HL-60 (cell line): Measurements from ENCODE around the gene ROMO1.

ENCODE experiments used
- DNase-seq, 2 experiments: peaks; one replicate each; pipeline ENCODE4 v3.0.0-alpha.2; 2010 to 2020; ENCODE audit warnings: low read depth in 1 of 2, low spot score in 1 of 2
- H3K27ac ChIP-seq: fragments of 250-450 bp; sonication (Bioruptor Pico); replicated peaks from 2 replicates; pipeline ENCODE4 v1.5.1; 2020; ENCODE audit warnings: mild to moderate bottlenecking, moderate library complexity
- H3K27me3 ChIP-seq: fragments of 250-450 bp; sonication (Bioruptor Pico); 2 replicates; pipeline ENCODE4 v1.5.1; 2021; ENCODE audit warnings: mild to moderate bottlenecking, moderate library complexity; ENCODE audit not compliant: insufficient read depth, poor library complexity, severe bottlenecking
- H3K4me3 ChIP-seq: replicated peaks from 2 replicates; pipeline ENCODE4 v1.5.1; 2011; ENCODE audit warnings: mild to moderate bottlenecking, control low read depth, low read length; ENCODE audit not compliant: insufficient read depth
- GABPA ChIP-seq: IDR thresholded peaks from 2 replicates; pipeline ENCODE4 v1.6.1; 2012; ENCODE audit warnings: low read depth
- POLR2AphosphoS5 ChIP-seq: IDR thresholded peaks from 2 replicates; pipeline ENCODE4 v1.6.1; 2012; ENCODE audit warnings: low read depth
- SPI1 ChIP-seq: IDR thresholded peaks from 2 replicates; pipeline ENCODE4 v1.6.1; 2012; ENCODE audit warnings: low read depth, mild to moderate bottlenecking, borderline replicate concordance
- long read RNA-seq: library from polyadenylated mRNA; unstranded; transcript quantifications from one replicate; pipeline ENCODE4 v2.0.0, GENCODE V29; 2020
- TF ChIP-seq, protein P1 (sequence below): IDR thresholded peaks from one replicate; pipeline ENCODE4 v1.5.1; 2011; ENCODE audit warnings: low read length, control low read depth, inconsistent platforms; ENCODE audit not compliant: insufficient read depth
- TF ChIP-seq, protein P2 (sequence below): IDR thresholded peaks from 2 replicates; pipeline ENCODE4 v1.6.1; 2012; ENCODE audit warnings: low read depth; ENCODE audit not compliant: insufficient replicate concordance

Gene ROMO1
- long read RNA-seq, transcript ROMO1-201 (2 exons, 496 nt), result major isoform, 10 of 17 reads
- long read RNA-seq, partial matches to known transcripts, result 1 of 17 reads
- long read RNA-seq, other reads (novel, unspliced or antisense), result 2 of 17 reads

DNA sequence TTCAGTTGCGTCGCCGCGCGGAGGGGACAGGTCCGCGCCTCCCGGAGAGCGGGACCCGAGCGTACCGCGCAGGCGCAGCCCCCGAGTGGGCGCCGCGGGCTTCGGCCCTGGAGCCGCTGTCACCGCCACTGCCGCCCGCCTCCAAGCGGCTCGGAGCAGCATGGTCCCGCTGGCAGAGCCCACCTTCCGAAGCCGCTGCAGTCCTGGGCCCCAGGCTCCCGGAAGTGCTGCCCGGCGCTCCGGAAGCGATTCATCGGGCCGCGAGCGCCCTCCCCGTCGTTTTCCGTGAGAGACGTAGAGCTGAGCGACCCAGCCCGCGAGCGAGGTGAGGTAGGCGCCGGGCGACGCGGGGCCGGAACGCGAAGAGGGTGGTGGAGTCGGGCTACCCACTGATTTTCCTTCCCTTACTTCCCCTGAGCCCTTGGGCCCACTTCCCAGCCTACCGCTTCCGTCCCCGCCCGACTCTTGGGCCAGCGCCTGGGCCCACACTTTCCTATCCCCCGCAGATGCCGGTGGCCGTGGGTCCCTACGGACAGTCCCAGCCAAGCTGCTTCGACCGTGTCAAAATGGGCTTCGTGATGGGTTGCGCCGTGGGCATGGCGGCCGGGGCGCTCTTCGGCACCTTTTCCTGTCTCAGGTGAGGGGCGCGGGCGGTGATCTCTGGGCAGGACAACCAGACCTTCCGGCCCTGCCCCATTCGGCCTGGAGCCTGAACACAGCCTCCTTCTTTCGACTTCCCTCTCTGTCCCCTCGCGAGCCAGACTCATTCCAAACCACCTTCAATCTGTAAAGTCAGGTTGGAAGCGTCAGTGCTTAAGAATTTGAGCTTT lies at the start of gene ROMO1, which contains the start of gene NFS1:
ROMO1 (plus strand) TSS at position 279 of the 830 bp plus-strand sequence; CDS start at position 507, 228 bp downstream.
NFS1 (minus strand) TSS at position 226 of the 830 bp plus-strand sequence; CDS start at position 162, 64 bp downstream.
- TF ChIP-seq, protein P1, sequence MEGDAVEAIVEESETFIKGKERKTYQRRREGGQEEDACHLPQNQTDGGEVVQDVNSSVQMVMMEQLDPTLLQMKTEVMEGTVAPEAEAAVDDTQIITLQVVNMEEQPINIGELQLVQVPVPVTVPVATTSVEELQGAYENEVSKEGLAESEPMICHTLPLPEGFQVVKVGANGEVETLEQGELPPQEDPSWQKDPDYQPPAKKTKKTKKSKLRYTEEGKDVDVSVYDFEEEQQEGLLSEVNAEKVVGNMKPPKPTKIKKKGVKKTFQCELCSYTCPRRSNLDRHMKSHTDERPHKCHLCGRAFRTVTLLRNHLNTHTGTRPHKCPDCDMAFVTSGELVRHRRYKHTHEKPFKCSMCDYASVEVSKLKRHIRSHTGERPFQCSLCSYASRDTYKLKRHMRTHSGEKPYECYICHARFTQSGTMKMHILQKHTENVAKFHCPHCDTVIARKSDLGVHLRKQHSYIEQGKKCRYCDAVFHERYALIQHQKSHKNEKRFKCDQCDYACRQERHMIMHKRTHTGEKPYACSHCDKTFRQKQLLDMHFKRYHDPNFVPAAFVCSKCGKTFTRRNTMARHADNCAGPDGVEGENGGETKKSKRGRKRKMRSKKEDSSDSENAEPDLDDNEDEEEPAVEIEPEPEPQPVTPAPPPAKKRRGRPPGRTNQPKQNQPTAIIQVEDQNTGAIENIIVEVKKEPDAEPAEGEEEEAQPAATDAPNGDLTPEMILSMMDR, result no peak
- TF ChIP-seq SPI1 (no peak), GABPA (peak; percentile 98), POLR2AphosphoS5 (peak; percentile 48; the same call in 1 of the 2 replicates)
- Histone ChIP-seq H3K4me3 (peak within 1 kb of the TSS; percentile 96), H3K27ac (peak within 1 kb of the TSS; percentile 83), H3K27me3 (no peaks in the 10 kb centered on the region)
- DNase-seq, result peak; percentile 76 to 86

DNA sequence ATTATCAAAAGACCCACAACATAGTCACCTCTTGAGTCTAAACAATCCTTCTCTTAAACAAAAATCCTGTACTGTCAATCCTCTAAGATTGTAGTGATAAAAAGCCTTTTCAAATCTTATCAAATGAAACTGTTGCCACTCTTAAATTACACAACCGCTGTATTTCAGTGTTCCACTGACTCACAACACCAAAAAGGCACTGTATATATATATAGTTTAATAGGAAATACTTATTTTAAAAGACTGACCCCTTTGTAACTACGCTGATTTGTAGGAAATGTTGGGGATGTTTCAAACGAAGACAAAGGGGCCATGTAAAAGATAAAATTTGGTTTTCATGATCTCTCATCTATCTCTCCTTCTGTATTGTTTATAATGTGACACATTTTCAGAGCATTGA lies 48.6 kb upstream of the ROMO1 start:
- H3K27me3 ChIP-seq, result no peaks in the 10 kb centered on the region
- H3K27ac ChIP-seq, result no peak overlapping the region
- TF ChIP-seq, protein P1, result no peak
- TF ChIP-seq GABPA (no peak), SPI1 (no peak), POLR2AphosphoS5 (no peak)
- TF ChIP-seq, protein P2, sequence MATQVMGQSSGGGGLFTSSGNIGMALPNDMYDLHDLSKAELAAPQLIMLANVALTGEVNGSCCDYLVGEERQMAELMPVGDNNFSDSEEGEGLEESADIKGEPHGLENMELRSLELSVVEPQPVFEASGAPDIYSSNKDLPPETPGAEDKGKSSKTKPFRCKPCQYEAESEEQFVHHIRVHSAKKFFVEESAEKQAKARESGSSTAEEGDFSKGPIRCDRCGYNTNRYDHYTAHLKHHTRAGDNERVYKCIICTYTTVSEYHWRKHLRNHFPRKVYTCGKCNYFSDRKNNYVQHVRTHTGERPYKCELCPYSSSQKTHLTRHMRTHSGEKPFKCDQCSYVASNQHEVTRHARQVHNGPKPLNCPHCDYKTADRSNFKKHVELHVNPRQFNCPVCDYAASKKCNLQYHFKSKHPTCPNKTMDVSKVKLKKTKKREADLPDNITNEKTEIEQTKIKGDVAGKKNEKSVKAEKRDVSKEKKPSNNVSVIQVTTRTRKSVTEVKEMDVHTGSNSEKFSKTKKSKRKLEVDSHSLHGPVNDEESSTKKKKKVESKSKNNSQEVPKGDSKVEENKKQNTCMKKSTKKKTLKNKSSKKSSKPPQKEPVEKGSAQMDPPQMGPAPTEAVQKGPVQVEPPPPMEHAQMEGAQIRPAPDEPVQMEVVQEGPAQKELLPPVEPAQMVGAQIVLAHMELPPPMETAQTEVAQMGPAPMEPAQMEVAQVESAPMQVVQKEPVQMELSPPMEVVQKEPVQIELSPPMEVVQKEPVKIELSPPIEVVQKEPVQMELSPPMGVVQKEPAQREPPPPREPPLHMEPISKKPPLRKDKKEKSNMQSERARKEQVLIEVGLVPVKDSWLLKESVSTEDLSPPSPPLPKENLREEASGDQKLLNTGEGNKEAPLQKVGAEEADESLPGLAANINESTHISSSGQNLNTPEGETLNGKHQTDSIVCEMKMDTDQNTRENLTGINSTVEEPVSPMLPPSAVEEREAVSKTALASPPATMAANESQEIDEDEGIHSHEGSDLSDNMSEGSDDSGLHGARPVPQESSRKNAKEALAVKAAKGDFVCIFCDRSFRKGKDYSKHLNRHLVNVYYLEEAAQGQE, result no peak
- H3K4me3 ChIP-seq, result no peak overlapping the region
- DNase-seq, result no peak

DNA sequence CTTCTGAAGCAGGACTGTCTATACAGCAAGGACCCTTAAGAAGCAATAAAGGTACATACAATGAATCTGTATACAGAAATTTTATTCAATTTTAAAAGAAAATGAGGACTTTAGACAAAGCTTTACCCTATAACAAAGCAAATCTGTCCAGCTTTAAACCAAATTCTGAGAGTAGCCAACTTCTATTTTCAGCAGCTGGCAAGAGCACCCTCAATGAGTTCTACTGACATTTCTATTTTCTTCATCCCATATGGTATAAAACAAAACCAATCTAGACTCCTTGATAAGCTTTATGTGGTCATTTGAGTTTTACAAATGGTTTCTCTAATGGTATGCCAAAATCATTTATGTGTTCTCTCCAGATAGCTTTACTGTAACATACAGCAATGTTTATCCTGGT lies 47.2 kb upstream of the ROMO1 start:
- Histone ChIP-seq H3K27ac (no peak overlapping the region), H3K4me3 (no peak overlapping the region), H3K27me3 (no peaks in the 10 kb centered on the region)
- DNase-seq, result no peak
- TF ChIP-seq, protein P1, result no peak

DNA sequence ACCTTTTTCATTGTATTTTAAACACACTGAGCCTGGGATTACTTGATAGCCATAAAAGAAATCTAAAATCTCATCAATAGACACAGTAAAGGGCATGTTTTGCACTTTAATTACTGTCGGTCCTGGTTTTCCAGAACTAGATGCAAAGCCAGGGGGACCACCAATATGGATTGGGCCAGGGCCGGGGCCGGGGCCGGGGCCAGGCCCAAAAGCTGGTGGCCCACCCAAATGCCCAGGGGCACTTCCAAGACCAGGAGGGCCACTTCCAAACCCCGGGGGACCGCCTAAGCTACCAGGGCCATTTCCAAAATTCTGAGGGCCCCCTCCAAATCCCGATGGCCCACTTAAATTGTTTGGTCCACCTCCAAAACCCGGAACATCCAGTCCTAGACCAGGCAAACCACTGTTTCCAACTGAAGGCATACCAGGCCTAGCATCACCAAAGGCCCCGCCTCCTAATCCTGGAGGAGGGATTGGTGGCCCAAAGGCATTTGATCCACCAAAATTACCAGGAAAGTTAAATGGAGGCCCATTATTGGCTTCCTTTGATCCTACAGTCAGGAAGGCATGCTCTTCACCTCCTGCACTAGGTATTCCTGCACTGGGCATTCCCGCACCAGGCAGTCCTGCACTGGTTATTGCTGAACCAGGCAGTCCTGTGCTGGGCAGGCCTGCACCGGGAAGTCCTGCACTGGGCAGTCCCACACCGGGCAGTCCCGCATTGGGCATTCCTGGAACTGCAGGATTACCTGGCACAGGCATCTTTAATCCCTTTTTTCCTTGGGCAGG lies 46.4 kb upstream of the ROMO1 start:
- no peak overlapping the region for H3K27ac ChIP-seq
- no peak for DNase-seq
- H3K4me3 ChIP-seq, result no peak overlapping the region
- TF ChIP-seq, protein P2, result no peak
- TF ChIP-seq SPI1 (no peak), POLR2AphosphoS5 (no peak), GABPA (no peak)
- TF ChIP-seq, protein P1, result no peak
- H3K27me3 ChIP-seq, result no peaks in the 10 kb centered on the region
